Mesenteric fat pad (tissue), 1 donor: ENCODE measurements around the gene ZNF653. TPM values are rescaled to one million over a fixed set of nuclear protein-coding genes. Genes with fewer than 3 reads are reported as not detected.
A peak's percentile ranks its signal among the peaks of the same experiment; 100 is the strongest.

Experiments
- DNase-seq: peaks from one replicate; pipeline ENCODE4 v3.0.0-alpha.2; 2020; ENCODE audit warnings: low spot score
- long read RNA-seq: library from polyadenylated mRNA; unstranded; transcript quantifications from one replicate; pipeline ENCODE4 v2.0.0, GENCODE V29; 2020
- total RNA-seq: library from RNA; stranded (reverse); fragmentation: NEBNext Ultra II Directional; extraction: Animal tissue kit (Norgen Biotek cat#: 25700); gene quantifications from one replicate; pipeline ENCODE4 v1.2.1, GENCODE V29; 2021
- donor health status: DM: yes; HTN: yes; CAD: no.

ZNF653 gene
- 8.6 TPM for total RNA-seq
- long read RNA-seq = 0 reads

GRCh38 chr19:11505504-11506100, at the start of gene ZNF653:
Gene ZNF653 (minus strand): TSS chr19:11505839. CDS start chr19:11505786, 53 bp downstream.
- peak; percentile 99 for DNase-seq

GRCh38 chr19:11555246-11555645, 49.6 kb upstream of the ZNF653 start:
- DNase-seq = no peak

GRCh38 chr19:11554160-11554559, 48.5 kb upstream of the ZNF653 start:
- DNase-seq = no peak

GRCh38 chr19:11552666-11553372, 47.2 kb upstream of the ZNF653 start:
- no peak for DNase-seq

GRCh38 chr19:11551603-11552235, 46.1 kb upstream of the ZNF653 start:
- DNase-seq = no peak

GRCh38 chr19:11550265-11550664, 44.6 kb upstream of the ZNF653 start:
- no peak for DNase-seq

GRCh38 chr19:11549386-11549953, 43.8 kb upstream of the ZNF653 start:
- no peak for DNase-seq

- DNase-seq = no peak
Measured at GRCh38 chr19:11547929-11548700, 42.5 kb upstream of the ZNF653 start.

GRCh38 chr19:11541238-11541637, 35.6 kb upstream of the ZNF653 start:
- no peak for DNase-seq

GRCh38 chr19:11540645-11541044, 35.0 kb upstream of the ZNF653 start:
- no peak for DNase-seq

GRCh38 chr19:11539495-11540365, 34.1 kb upstream of the ZNF653 start:
- no peak for DNase-seq

GRCh38 chr19:11538232-11539036, 32.8 kb upstream of the ZNF653 start, which contains the start of gene CNN1:
Gene CNN1 (plus strand): TSS chr19:11538851. CDS start chr19:11538928, 77 bp downstream.
- DNase-seq = no peak

GRCh38 chr19:11535792-11536595, 30.4 kb upstream of the ZNF653 start:
- peak; percentile 96 for DNase-seq

- DNase-seq = no peak
Measured at GRCh38 chr19:11534948-11535347, 29.3 kb upstream of the ZNF653 start.

- no peak for DNase-seq
Measured at GRCh38 chr19:11534538-11534937, 28.9 kb upstream of the ZNF653 start.

GRCh38 chr19:11530432-11530831, 24.8 kb upstream of the ZNF653 start:
- DNase-seq = no peak

GRCh38 chr19:11528551-11529341, 23.1 kb upstream of the ZNF653 start, which contains the start of gene ECSIT:
Gene ECSIT (minus strand): TSS chr19:11529134. CDS start chr19:11519170, 9,964 bp downstream.
- DNase-seq = peak; percentile 98

GRCh38 chr19:11519138-11519537, 13.5 kb upstream of the ZNF653 start:
- no peak for DNase-seq
